GM19324 (cell line): ENCODE data around the gene ARL6IP5.

Experiments
- ATAC-seq: cut with Tn5 transposase; IDR thresholded peaks from one replicate; pipeline ENCODE4 v1.9.1; 2021; ENCODE audit warnings: mild to moderate bottlenecking, moderate library complexity; ENCODE audit not compliant: unreplicated experiment, low FRiP score

ARL6IP5 gene, protein sequence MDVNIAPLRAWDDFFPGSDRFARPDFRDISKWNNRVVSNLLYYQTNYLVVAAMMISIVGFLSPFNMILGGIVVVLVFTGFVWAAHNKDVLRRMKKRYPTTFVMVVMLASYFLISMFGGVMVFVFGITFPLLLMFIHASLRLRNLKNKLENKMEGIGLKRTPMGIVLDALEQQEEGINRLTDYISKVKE

DNA sequence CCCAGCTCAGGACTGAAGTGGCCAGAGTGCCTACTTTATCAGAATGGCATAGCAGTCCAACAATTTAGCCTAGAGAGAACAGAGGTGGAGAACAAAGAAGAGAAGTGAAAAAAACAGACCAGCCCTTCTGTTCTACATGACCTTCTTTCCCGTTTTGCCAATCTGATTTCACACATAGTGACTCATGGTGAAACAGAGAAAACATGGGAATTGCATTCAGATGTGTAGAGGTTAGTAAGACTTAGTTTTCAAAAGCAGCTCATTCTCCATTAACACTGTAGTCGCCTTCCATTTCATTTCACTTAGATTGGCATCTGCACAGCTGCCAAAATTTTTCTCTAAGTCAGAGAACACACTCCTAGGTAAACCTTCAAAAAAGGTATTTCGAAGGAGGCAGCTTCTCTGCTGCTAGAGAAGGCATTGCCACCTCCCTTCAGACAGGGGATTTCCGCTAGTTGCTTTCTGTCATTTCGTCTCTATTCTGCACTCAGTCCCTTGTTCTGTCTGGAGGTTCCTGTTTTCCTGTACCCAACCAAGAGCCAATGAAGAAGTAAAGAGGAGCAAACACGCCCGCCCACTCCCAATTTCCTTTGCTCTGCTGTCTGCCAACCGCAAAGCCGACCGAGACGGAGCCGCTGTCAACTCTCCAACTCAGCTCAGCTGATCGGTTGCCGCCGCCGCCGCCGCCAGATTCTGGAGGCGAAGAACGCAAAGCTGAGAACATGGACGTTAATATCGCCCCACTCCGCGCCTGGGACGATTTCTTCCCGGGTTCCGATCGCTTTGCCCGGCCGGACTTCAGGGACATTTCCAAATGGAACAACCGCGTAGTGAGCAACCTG is at the start of gene ARL6IP5:
Gene ARL6IP5, plus strand, starts transcription at position 612 of the 842 bp plus-strand sequence. Its CDS starts 111 bp downstream, at position 723.
- peak; percentile 54 for ATAC-seq

DNA sequence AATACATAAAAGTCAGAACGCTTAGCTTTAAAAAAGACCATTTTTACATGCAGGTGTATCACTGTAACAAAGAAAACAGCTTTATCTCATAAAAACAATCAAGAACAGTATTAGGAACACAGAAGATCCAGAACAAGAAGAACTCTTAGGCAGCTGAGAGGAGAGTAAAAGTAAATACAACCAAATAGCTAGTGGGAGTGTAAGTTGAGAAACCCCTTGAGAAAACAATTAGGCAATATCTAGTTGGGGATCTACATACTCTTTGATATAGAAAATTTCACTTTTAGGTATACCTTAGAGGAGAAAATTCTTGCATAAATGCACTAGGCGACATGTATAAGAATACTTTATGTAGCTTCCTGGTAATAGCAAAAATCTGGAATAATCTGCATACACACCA is 40.1 kb upstream of the ARL6IP5 start:
- ATAC-seq, result no peak

DNA sequence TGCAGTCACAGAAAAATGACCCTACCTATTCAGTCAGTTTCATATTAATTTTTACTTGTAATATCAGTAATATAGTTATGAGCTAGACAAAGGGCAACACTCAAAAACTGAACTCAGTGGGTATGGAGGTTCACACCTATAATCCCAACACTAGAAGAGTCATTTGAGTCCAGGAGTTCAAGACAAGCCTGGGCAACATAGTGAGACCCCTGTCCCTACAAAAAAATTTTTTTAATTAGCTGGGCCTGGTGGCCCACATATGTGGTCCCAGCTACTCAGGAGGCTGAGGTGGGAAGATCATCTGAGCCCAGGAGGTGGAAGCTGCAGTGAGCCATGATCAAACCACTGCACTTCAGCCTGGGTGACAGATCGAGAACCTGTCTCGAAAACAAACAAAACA is 35.7 kb upstream of the ARL6IP5 start:
- no peak for ATAC-seq

DNA sequence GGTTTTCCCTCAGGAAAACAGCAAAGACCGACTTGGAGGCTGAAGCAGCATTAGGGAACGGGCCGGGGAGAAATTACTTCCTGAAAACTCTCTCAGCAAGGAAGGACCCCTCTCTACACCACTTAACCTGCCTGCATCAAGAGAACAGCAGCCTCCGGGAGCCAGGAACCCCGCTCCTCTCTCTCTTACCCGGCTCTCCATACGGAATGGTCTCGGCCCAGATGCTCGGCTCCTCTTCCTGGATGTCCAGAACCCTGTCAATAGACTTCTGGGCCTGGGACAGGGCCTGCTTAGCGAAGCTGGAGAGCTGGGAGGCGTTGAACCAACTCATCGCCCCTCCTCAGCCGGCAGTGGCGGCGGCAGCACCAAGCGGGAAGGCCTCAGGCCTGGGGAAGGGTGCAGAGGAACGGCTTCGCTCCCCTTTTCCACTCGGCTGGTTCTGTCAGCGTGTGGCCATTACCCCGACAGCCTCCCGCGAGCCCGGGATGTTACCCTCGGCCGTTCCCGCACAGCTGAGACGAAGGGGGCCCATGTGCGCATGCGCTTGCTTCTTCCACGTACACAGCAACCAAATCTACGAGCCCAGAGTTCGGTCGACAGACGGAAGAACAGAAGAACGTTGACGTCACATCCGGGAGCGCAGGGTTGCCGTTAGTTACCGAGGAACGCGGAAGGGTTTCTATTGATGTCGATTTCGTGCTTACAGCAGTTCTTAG is 32.8 kb upstream of the ARL6IP5 start, which contains the start of gene TMF1:
Gene TMF1, minus strand, starts transcription at position 578 of the 716 bp plus-strand sequence. Its CDS starts 247 bp downstream, at position 331.
- ATAC-seq, result peak; percentile 97

DNA sequence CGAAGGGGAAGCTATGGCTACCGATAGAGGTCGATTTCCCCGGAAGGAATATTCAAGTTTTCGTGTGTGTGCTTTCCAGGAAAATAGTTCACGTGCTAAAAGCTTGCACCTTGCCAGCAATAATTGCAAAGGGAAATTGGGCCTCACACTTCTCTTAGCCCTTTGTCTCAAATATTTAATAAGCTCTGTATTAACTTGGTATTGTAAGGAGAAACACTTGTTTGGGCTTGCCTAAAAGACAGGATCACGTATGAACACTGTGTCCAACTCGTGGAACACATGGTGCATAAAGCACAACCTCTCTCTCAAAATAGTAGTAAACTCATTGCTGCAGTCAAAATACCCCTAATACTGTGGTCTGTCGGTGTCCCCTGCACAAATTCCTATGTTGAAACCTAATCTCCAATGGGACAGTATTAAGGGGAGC is 32.3 kb upstream of the ARL6IP5 start:
- ATAC-seq, result peak; percentile 3

DNA sequence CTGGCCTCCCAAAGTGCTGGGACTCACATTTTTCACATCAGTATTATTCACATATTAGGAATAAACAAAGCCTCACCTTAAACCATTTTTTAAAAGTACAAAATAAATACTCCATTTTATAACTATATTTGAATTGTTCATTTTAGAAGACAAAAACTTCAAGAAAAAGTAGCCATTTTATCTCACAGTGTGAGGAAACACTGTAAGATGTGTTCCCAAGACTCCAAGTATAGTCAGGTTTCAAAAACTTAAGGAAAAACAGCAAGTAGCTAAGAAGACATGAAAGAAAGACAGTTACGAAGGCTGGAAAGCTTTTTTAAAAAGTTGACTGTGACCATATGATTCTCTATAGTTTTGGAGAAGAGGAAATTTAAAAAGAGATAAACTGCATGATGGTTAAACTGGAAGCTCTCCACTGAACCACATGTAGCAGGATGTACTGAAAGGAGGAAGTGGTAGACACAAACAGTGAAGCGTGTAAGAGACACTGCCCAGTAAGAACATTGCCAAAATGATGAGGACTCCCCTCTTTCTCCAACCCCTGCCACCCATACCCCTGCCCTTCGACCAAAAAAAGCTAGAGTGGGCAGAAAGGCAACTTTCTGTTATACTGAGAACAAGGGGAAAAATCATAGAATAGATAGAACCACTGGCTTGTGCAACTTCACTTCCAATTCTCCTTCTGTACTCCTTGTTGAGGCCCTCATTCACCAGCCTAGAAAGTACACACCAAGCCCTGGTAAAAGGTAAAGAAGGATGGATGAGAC is 26.4 kb upstream of the ARL6IP5 start:
- peak; percentile 84 for ATAC-seq

DNA sequence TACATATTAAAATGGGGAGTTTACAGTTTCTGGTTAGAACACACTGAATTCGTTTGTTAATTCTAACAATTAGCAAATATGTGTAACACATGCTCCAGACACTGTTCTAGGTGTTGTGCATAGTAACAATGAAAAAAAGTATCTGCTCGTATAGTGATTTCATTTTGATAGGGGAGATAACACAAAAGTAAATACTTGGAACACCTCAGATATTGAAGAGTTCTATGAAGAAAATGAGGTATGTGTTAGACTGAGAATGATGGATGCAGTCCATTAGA is 25.9 kb upstream of the ARL6IP5 start:
- ATAC-seq, result peak; percentile 15

DNA sequence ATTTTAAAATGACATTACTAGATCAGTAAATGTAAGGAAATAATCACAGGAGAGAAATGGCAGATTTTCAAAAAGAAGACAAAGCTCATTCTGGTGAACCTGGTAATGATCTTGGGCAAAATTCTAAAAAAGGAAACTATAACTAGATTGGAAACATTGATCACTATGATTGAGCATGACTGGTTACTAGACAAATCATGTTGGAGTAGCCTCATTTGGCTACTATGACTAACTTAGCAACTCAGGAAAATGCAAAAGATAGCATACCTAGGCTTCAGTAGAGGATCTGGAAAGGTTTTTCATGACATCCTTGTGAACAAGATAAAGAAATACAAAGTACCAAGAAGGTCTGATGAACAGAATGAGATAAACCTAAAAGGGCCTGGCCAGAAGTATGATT is 25.0 kb upstream of the ARL6IP5 start:
- ATAC-seq, result no peak

DNA sequence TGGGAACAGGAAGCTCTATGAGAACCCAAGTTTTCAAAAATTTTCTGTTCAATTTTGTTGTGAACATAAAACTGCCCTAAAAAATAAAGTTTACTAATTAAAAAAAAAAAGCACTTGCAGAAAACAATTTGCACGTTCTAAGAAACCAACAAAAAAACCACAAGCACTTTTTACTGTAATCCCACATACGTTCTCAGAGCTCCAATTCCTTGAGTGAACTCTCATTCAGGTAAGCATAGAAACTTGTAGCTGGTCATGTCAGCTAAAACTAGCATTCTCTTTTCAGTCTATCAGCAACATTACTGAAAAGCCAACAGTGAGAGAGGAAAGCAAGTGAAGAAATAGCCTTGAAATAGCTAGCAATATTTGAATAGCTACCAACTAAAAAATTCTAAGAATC is 21.1 kb upstream of the ARL6IP5 start:
- ATAC-seq, result no peak

DNA sequence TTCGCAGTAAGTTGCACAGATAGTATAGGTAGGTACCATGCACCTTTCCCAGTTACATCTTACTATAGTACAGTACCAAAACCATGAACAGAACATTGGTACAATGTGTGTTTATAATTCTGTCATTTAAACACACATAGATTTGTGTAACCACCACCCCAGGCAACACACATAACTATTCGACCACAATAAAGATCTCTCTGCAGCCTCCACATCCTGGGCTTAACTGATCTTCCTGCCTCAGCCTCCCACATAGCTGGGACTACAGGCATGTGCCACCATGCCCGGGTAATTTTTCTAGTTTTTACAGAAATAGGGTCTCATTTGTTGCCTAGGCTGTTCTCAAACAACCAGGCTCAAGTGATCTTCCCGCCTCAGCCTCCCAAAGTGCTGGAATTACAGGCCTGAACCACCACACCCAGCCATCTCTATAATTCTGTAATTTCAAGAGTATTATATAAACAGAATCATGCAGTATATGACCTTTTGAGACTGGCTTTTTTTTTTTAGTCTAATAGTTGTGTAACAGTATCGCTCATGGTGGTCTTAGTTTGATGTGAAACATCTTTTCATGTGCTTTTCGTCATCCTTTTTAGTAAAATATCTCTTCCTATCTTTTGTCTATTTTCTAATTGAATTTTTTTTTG is 19.3 kb upstream of the ARL6IP5 start:
- ATAC-seq, result no peak

DNA sequence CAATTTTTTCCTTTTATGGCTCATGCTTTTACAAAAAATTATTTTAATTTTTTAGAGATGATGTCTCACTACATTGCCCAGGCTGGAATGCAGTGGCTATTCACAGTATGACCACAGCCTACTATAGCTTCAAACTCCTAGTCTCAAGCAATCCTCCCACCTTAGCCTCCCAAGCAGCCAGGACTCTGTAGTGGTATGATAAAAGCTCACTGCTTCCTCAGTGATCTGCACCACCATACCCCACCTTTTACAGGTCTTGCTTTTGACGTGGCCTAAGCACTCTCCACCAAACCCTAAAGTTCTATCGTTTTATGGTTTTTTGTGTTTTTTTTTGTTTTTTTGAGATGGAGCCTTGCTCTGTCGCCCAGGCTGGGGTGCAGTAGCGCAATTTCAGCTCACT is 18.6 kb upstream of the ARL6IP5 start:
- ATAC-seq, result no peak

DNA sequence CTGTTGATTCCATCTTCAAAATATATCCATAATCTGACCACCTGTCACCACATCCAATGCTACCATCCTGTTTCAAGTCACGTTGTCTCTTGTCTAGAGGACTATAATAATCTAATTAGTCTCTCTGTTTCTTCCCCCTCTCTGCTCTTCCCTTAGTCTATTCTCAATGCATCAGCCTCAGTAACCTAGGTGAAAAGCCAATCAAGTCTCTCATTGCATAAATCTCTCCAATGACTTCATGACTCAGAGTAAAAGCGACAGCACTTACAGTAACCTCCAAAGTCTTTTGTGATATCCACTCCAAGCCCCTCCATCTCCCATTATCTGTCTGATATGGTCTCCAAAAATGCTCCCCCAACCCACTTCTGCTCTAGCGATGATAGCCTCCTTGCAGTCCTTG is 11.8 kb upstream of the ARL6IP5 start:
- ATAC-seq, result no peak

DNA sequence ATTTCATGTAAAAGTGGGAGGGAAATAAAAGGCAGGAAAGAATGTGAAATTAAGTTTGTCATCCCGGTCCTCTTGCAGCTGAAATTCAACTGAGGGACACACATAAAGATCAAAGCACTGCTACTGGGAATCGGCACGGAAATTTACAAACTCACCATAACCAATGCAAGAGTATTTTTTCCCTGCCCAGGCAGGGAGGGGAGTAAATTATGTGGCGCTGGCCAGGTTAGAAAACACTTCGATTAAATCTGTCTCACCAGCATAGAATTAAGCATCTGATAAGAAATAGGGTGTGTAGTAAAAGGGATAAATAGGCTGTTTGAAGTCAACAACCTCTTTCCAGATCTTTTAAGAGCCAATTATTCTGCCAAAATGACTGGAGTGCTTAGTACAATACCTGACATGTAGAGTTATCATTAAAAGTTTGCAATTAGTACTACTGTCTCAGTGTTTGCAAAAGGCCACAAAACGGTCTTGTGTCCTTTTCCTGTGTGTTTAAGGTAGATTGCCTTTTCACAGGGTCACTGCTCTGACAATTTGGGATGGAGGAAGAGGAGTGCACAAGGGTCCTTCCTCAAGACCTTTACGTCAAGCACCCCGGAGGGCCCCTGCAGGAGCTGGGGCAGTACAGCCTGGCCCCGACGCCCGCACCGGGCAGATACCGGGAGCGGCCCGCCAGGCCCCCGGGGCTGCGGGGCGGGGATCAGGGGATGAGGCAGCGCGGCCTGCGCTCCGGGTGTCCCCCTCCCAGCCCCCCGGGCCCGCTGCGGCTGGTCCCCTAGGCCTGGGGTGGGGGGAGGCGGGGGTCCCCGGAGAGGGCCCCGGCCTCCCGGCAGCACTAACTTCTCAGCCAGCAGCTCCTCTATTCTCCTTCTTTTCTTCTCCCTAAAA is 5.2 kb upstream of the ARL6IP5 start:
- peak; percentile 28 for ATAC-seq

DNA sequence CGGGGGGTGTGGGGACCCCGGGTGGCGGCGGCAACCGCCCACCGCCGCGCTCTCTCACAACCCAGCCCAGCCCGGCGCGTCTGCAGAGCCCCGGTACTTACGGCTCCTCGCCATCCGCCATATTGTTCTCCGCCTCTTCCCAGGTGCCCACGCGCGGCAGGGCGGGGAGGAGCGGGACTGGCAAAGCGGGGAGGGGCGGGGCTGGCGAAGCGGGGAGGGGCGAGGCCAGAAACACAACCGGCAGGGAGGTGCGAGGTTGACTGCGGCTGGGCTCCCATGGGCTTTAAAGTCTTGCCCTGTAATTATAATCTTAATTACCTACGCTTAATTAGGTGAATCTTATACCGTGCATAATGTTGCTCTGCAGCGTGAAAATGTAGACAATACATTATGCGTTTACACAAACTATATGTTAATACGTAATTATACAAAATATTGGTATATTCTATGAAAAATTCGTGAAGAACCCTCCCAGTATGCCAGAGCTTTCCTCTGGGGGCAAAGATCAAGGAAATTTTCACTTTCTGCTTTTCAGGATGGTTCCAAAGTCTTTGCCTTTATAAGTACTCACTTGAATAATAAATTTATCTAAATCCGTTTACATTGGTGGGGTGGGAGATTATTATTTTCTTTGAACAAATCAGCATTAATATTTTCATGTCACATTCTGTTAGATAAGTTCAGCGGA is 4.4 kb upstream of the ARL6IP5 start, which contains the start of gene UBA3:
Gene UBA3, minus strand, starts transcription at position 133 of the 688 bp plus-strand sequence. Its CDS starts 12 bp downstream, at position 121.
- ATAC-seq, result peak; percentile 57

DNA sequence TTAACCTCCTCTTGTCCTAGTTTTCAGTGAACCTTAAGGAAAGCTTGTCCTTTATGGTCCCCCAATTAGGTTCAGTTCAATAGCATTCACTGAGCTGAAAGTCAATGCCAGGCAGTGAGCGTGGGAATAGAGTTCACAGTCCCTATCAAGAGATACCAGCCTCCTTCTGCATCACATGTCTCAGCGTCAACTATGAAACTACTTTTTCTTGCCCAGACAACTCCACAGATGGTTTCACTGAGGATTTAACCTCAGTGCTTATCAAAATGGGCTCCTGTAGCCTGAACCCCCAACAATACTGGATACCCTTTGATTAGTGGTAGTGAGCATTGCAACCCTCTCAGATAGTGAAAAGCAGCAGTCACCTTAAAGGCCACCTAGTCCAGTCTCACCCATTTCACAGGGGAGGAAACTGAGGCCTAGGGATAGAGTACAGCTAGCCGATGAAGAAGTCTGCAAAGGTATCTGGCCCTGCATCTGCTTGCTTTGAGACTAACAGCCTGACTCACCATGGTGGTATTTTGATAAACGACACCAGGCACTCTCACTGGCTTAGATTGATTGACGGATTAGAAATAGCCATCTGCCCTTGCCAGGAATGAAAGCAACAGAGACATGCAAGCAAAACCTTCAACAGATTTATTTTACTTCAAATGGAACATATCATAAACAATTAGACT is 3.0 kb upstream of the ARL6IP5 start:
- ATAC-seq, result no peak

DNA sequence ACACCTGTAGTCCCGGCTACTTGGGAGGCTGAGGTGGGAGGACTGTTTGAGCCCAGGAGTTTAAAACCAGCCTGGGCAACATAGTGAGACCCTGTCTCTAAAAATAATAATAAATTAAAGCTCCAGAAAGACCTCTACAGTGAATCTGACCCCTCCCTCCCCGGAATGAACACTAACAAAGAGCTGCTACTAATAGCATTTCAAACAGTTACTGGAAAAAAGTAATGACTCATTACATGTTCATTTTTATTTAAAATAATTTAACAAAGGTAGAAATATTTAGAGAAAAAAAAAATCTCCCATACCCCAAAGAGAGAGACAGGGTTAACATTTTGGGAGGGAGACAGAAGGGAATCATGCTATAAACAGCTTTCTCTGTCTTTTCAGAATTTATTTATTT is 2.4 kb upstream of the ARL6IP5 start:
- ATAC-seq, result no peak

DNA sequence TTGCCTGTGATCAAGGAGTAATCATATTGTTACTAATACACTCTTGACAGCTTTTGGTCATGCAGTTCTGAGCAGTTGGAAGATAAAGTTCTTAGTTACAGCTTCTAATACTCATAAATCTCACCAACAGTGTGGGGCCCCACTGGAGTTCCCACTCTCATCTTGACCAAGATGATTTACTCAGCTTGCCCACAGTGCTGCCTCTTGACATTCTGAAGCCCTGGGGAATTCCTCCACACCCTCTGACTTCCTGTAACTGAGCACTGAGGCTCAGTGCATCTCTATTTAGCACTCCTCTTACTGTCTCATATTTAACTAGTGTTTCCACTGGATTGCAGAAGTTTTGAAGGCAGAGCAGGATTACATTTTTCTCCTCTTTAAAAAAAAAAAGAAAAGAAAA is 1.9 kb upstream of the ARL6IP5 start:
- peak; percentile 55 for ATAC-seq
